Measurements from ENCODE around the gene HS6ST3. TPM values are rescaled to one million over a fixed set of nuclear protein-coding genes. Genes with fewer than 3 reads are reported as not detected.

The HS6ST3 gene
- total RNA-seq, 1 donor from 2014 or later, result 1.3 TPM

DNA sequence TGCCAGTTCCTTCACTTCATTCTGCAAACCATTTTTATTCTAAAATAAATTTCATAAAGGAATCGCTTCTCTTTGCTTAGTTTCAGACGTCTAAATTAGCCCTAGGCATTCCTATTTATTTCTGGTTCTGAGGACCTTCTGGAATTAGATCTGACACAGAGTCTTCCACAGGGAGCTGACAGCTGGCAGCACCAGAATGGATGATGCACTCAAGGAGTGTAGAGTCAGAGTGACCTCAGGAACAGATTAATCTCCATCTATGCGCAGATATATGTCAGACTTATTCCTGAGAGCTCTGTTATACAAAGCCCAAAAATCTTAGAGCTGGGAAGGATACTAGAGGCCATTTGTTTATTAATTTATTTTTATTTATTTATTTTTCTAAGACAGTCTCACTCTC, 450.8 kb downstream of the HS6ST3 start:
- no peak for DNase-seq
- Mint-ChIP-seq H3K27me3 (ENCODE audit: unreplicated experiment) (no peaks in the 10 kb centered on the region), H3K4me3 (ENCODE audit: unreplicated experiment) (no peak overlapping the region), H3K36me3 (ENCODE audit: unreplicated experiment) (no peaks in the 10 kb centered on the region), H3K27ac (ENCODE audit: unreplicated experiment) (no peak overlapping the region), H3K4me1 (ENCODE audit: low read depth, unreplicated experiment) (peaks cover 5% of the 10 kb centered on the region), H3K9me3 (ENCODE audit: unreplicated experiment) (peaks cover 1% of the 10 kb centered on the region)
- TF ChIP-seq, protein P1, sequence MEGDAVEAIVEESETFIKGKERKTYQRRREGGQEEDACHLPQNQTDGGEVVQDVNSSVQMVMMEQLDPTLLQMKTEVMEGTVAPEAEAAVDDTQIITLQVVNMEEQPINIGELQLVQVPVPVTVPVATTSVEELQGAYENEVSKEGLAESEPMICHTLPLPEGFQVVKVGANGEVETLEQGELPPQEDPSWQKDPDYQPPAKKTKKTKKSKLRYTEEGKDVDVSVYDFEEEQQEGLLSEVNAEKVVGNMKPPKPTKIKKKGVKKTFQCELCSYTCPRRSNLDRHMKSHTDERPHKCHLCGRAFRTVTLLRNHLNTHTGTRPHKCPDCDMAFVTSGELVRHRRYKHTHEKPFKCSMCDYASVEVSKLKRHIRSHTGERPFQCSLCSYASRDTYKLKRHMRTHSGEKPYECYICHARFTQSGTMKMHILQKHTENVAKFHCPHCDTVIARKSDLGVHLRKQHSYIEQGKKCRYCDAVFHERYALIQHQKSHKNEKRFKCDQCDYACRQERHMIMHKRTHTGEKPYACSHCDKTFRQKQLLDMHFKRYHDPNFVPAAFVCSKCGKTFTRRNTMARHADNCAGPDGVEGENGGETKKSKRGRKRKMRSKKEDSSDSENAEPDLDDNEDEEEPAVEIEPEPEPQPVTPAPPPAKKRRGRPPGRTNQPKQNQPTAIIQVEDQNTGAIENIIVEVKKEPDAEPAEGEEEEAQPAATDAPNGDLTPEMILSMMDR (IDR thresholded peaks at IDR 0.05; ENCODE audit: partially characterized antibody, unreplicated experiment), result no peak

DNA sequence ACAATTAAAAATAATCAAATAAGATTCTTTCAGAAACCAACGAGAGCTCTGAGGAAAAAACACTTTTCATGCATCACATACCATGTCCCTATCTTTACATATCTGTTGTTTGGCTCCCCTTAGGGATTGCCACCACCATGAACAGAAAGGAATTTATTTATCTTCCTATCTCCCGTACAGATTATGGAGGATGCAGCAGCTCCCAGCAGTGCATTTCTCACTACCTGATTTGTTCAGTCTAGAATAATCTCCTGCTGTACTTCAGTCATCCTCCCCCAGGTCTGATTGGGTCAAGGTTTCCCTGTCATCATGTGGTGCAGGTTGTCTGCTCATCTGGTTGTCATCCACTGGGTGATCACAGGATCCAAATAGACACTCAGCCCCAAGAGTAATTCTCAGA, 453.1 kb downstream of the HS6ST3 start:
- H3K4me3 Mint-ChIP-seq (ENCODE audit: unreplicated experiment), result no peak overlapping the region
- no peak for DNase-seq
- peaks cover 5% of the 10 kb centered on the region for H3K4me1 Mint-ChIP-seq (ENCODE audit: low read depth, unreplicated experiment)
- H3K36me3 Mint-ChIP-seq (ENCODE audit: unreplicated experiment), result no peaks in the 10 kb centered on the region
- H3K27ac Mint-ChIP-seq (ENCODE audit: unreplicated experiment), result no peak overlapping the region
- TF ChIP-seq, protein P1 (IDR thresholded peaks at IDR 0.05; ENCODE audit: partially characterized antibody, unreplicated experiment), result no peak
- no peaks in the 10 kb centered on the region for H3K27me3 Mint-ChIP-seq (ENCODE audit: unreplicated experiment)
- no peaks in the 10 kb centered on the region for H3K9me3 Mint-ChIP-seq (ENCODE audit: unreplicated experiment)

DNA sequence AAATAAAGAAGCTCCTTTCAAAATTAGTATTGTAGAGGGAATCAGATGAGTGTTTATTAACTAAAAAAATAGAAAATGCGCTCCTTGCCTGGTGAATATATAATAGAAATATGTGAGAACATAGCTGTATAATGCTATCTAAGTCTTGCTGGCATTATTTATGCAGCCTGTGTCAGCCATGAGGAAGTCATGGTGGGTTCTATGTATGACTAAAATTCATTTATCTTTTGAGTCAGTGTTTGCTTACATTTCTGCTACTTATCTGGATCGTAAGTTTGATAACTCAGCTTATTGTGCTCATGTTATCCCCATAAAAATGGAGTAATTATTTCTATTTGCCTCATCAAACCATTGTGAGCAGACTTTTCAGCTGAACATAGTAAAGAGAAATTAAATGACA, 455.1 kb downstream of the HS6ST3 start:
- Mint-ChIP-seq H3K9me3 (ENCODE audit: unreplicated experiment) (no peaks in the 10 kb centered on the region), H3K27ac (ENCODE audit: unreplicated experiment) (no peak overlapping the region), H3K36me3 (ENCODE audit: unreplicated experiment) (no peaks in the 10 kb centered on the region), H3K4me1 (ENCODE audit: low read depth, unreplicated experiment) (peaks cover 5% of the 10 kb centered on the region), H3K27me3 (ENCODE audit: unreplicated experiment) (no peaks in the 10 kb centered on the region), H3K4me3 (ENCODE audit: unreplicated experiment) (no peak overlapping the region)
- TF ChIP-seq, protein P1 (IDR thresholded peaks at IDR 0.05; ENCODE audit: partially characterized antibody, unreplicated experiment), result no peak
- no peak for DNase-seq

DNA sequence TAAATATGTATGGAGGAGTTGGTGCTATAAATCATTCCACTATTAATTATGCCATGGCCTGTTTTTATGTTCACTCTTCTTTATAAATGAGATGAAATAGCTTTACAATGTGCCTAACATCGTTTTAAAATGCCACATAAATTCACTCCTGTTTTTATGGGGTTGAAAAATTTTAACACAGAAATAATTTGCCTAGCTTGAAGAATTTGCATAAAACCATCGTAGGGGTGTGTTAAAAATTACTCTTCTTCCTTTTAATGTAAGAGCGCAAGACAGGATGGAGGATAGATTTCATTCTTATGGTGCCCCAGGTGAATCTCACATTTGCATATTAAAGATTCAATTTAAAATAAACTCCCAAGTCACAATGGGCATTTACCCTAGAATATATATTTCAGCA, 456.6 kb downstream of the HS6ST3 start:
- TF ChIP-seq, protein P1 (IDR thresholded peaks at IDR 0.05; ENCODE audit: partially characterized antibody, unreplicated experiment), result no peak
- DNase-seq, result no peak

DNA sequence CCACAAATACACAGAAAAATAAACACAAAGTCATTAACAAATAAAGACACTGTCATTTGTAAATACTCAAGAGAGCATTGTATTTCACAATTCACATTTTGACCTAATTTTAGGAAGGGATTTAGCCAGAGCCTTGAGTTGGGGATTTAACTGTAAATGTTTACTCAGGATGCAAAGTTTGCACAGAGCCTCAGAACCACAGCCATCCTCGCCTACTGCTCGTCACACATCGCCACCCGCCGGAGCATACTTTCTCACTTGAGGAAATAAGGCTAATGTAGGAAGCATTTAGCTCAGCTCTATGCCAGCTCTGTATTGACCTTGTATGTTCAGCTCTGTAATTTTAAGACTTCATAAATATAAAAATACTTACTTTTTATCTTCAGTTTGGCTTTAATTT, 461.6 kb downstream of the HS6ST3 start:
- no peaks in the 10 kb centered on the region for H3K36me3 Mint-ChIP-seq (ENCODE audit: unreplicated experiment)
- DNase-seq, result no peak
- H3K4me3 Mint-ChIP-seq (ENCODE audit: unreplicated experiment), result no peak overlapping the region
- TF ChIP-seq, protein P1 (IDR thresholded peaks at IDR 0.05; ENCODE audit: partially characterized antibody, unreplicated experiment), result no peak
- H3K27me3 Mint-ChIP-seq (ENCODE audit: unreplicated experiment), result no peaks in the 10 kb centered on the region
- H3K9me3 Mint-ChIP-seq (ENCODE audit: unreplicated experiment), result no peaks in the 10 kb centered on the region
- no peak overlapping the region for H3K27ac Mint-ChIP-seq (ENCODE audit: unreplicated experiment)
- H3K4me1 Mint-ChIP-seq (ENCODE audit: low read depth, unreplicated experiment), result no peaks in the 10 kb centered on the region

More for the DNA sequence above, 456.6 kb downstream of the HS6ST3 start:
- H3K4me1 Mint-ChIP-seq (ENCODE audit: low read depth, unreplicated experiment), result no peaks in the 10 kb centered on the region
- no peaks in the 10 kb centered on the region for H3K36me3 Mint-ChIP-seq (ENCODE audit: unreplicated experiment)
- H3K4me3 Mint-ChIP-seq (ENCODE audit: unreplicated experiment), result no peak overlapping the region
- no peak overlapping the region for H3K27ac Mint-ChIP-seq (ENCODE audit: unreplicated experiment)
- H3K27me3 Mint-ChIP-seq (ENCODE audit: unreplicated experiment), result no peaks in the 10 kb centered on the region
- H3K9me3 Mint-ChIP-seq (ENCODE audit: unreplicated experiment), result no peaks in the 10 kb centered on the region
